HUES6 (cell line): ENCODE measurements around the gene SLC6A19.
"Not testable (repeated sequence)": the region's sequence is repeated elsewhere in the genome, so short reads cannot be mapped to it uniquely, and the experiment has no call there.

Source experiments
- H3K27ac ChIP-seq: 2 replicates; pipeline ENCODE4 v1.7.0; 2013; ENCODE audit warnings: low read depth, mild to moderate bottlenecking, low read length, inconsistent platforms
- H3K27me3 ChIP-seq: 2 replicates; pipeline ENCODE4 v1.6.1; 2013; ENCODE audit warnings: low read length; ENCODE audit not compliant: control insufficient read depth, insufficient read depth
- H3K36me3 ChIP-seq: 2 replicates; pipeline ENCODE4 v1.6.1; 2013; ENCODE audit warnings: low read length; ENCODE audit not compliant: control insufficient read depth, insufficient read depth
- H3K4me1 ChIP-seq: 2 replicates; pipeline ENCODE4 v1.6.1; 2013; ENCODE audit warnings: low read length; ENCODE audit not compliant: control insufficient read depth, insufficient read depth
- H3K4me3 ChIP-seq: 2 replicates; pipeline ENCODE4 v1.5.1; 2013; ENCODE audit warnings: low read depth, low read length
- H3K9ac ChIP-seq: one replicate; pipeline ENCODE4 v1.6.1; 2013; ENCODE audit warnings: mild to moderate bottlenecking, low read length
- H3K9me3 ChIP-seq: 2 replicates; pipeline ENCODE4 v1.6.1; 2013; ENCODE audit warnings: low read depth, low read length; ENCODE audit not compliant: control insufficient read depth, insufficient read depth

SLC6A19 gene

DNA sequence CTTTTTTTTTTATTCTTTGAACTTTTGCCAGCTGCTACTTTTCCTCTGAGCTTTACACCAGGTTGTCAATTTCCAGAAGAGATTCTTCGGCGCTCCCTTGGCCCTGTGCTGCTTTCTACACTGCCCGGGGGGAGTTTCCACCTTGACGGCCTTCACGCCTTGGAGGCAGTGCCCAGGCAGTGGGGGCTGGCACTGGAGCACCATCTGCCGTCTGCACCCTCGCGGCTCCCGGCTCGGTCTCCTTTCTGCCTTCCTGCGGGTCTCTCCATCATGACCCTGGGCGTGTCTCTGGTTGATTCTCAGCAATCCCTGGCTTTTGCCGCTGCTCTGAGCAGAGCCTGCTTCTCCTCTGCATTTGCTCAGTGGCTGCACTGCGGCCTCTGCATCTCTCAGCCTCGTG, 26.7 kb downstream of the SLC6A19 start:
- no peaks in the 10 kb centered on the region for H3K9me3 ChIP-seq
- no peak overlapping the region for H3K27ac ChIP-seq
- no peaks in the 10 kb centered on the region for H3K36me3 ChIP-seq
- H3K27me3 ChIP-seq: no peaks in the 10 kb centered on the region
- H3K4me1 ChIP-seq: no peaks in the 10 kb centered on the region; the same call in 1 of the 2 replicates
- H3K9ac ChIP-seq: no peak overlapping the region
- H3K4me3 ChIP-seq: no peak overlapping the region

DNA sequence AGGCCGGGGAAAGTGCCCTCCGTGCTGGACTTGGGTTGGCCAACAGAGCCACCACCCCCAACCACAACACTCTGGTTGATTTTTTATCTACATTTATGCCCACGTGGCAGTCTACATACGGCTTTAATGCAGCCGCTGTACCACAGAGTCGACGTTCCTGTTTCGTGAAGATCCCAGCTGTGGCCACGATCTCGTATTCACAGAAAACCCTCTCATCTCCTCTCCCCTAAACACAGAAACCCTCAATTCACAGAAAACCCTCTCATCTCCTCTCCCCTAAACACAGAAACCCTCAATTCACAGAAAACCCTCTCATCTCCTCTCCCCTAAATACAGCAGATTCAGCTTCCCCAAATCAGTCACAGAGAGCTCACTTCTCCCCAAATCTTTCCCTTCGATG, 27.6 kb downstream of the SLC6A19 start:
- not testable (repeated sequence) for H3K4me1 ChIP-seq, H3K4me3 ChIP-seq, H3K9me3 ChIP-seq, H3K9ac ChIP-seq, H3K36me3 ChIP-seq, H3K27ac ChIP-seq, H3K27me3 ChIP-seq

DNA sequence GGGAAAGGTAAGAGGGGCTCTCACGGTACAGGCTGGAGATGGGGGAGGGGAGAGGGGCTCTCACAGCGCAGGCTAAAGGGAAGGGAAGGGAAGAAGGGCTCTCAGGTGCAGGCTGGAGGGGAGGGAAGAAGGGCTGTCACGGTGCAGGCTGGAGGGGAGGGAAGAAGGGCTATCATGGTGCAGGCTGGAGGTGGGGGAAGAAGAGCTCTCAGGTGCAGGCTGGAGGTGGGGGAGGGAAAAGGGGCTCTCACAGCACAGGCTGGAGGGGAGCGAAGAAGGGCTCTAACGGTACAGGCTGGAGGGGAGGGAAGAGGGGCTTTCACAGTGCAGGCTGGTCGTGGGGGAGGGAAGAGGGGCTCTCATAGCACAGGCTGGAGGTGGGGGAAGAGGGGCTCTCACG, 28.4 kb downstream of the SLC6A19 start:
- no peak overlapping the region for H3K27ac ChIP-seq
- H3K36me3 ChIP-seq: no peaks in the 10 kb centered on the region
- no peak overlapping the region for H3K9ac ChIP-seq
- H3K9me3 ChIP-seq: 0 out of 2 replicates have a peak, but pooled peaks cover under 1% of the 10 kb centered on the region
- no peak overlapping the region for H3K4me3 ChIP-seq
- no peaks in the 10 kb centered on the region for H3K27me3 ChIP-seq
- H3K4me1 ChIP-seq: no peaks in the 10 kb centered on the region; the same call in 1 of the 2 replicates

DNA sequence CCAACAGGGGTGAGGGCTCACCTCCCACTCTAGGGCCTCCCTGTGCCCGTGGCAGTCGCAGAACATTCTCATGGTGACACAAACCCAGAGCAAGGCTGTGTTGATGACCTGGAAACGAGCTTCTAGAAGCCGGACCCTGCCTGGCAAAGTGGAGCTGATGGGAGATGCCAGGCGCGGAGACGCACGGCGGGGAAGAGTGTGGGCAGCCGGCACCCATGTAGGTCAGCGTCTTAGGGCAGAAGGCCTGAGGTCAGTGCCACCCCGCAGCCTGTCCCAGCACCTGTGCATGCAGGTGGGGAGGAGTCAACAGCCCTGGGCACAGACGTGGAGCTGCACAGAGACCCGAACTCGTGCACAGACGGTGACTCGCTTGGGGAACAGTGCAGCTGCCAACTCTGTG, 29.2 kb downstream of the SLC6A19 start:
- no peaks in the 10 kb centered on the region; the same call in 1 of the 2 replicates for H3K4me1 ChIP-seq
- no peaks in the 10 kb centered on the region for H3K27me3 ChIP-seq

DNA sequence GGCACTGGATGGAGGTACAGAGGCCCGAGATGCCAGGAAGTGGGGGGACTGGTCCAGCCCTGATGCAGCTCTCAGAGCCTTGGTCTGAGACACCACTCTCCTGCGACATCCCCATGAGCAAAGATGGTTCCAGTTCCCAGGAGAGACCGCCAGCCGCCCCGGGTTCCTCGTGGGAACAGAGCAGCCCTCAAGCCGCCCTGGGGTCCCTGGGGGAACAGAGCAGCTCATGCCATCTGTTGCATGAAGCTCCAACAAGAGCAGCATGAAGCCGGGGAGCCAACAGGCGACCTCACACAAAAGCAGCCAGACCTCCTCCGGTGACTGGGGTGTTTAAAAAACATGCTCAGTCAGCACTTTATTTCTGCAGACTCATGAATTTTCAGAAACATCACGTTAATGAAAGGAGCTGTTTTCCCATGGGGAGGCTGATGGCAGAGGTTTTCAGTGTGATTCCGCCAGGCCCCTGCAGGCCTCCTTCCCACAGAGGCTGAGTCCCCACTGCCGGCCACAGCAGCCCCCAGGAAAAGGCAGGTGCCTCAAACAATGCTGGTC, 30.0 kb downstream of the SLC6A19 start:
- Histone ChIP-seq H3K27me3 (no peaks in the 10 kb centered on the region), H3K4me1 (no peaks in the 10 kb centered on the region; the same call in 1 of the 2 replicates), H3K36me3 (no peaks in the 10 kb centered on the region), H3K4me3 (no peak overlapping the region), H3K9me3 (peaks cover 15% of the 10 kb centered on the region), H3K9ac (no peak overlapping the region), H3K27ac (no peak overlapping the region)

More for the DNA sequence above, 29.2 kb downstream of the SLC6A19 start:
- Histone ChIP-seq H3K9ac (no peak overlapping the region), H3K4me3 (no peak overlapping the region), H3K9me3 (peaks cover 7% of the 10 kb centered on the region; the same call in 1 of the 2 replicates), H3K36me3 (no peaks in the 10 kb centered on the region), H3K27ac (no peak overlapping the region)

DNA sequence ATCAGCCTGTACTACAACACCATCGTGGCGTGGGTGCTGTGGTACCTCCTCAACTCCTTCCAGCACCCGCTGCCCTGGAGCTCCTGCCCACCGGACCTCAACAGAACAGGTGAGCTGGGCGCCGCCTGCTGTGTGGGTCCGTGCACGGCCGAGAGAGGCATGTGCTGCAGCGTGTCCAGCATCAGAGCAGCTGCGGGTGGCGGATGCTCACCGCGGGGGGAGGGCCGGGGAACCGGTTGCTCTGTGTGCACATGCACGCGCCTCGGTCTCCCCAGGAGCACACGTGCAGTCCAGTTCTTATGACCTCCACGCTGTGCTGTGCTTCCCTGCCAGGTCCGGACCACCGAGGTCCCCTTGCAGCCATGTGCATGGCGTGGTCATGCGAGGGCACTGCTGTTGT, 31.4 kb downstream of the SLC6A19 start:
- H3K36me3 ChIP-seq: no peaks in the 10 kb centered on the region
- no peak overlapping the region for H3K4me3 ChIP-seq
- no peak overlapping the region for H3K27ac ChIP-seq
- H3K4me1 ChIP-seq: no peaks in the 10 kb centered on the region; the same call in 1 of the 2 replicates
- H3K9ac ChIP-seq: no peak overlapping the region
- H3K27me3 ChIP-seq: no peaks in the 10 kb centered on the region
- peaks cover 20% of the 10 kb centered on the region for H3K9me3 ChIP-seq

DNA sequence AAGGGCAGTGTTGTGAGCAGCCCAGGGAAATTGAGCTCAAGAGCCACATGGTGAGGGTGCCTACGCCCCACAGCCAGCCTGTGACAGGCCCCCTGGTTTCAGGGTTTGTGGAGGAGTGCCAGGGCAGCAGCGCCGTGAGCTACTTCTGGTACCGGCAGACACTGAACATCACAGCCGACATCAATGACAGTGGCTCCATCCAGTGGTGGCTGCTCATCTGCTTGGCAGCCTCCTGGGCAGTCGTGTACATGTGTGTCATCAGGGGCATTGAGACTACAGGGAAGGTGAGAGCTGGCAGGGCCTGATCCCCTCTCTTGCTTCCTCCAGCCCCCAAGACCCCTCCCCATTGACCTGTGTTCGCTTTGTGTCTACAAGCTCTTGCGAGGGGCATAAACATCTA, 34.0 kb downstream of the SLC6A19 start:
- H3K27ac ChIP-seq: no peak overlapping the region
- no peak overlapping the region for H3K4me3 ChIP-seq
- H3K27me3 ChIP-seq: no peaks in the 10 kb centered on the region
- H3K36me3 ChIP-seq: no peaks in the 10 kb centered on the region
- H3K9ac ChIP-seq: no peak overlapping the region
- no peaks in the 10 kb centered on the region for H3K4me1 ChIP-seq
- H3K9me3 ChIP-seq: peaks cover 20% of the 10 kb centered on the region

DNA sequence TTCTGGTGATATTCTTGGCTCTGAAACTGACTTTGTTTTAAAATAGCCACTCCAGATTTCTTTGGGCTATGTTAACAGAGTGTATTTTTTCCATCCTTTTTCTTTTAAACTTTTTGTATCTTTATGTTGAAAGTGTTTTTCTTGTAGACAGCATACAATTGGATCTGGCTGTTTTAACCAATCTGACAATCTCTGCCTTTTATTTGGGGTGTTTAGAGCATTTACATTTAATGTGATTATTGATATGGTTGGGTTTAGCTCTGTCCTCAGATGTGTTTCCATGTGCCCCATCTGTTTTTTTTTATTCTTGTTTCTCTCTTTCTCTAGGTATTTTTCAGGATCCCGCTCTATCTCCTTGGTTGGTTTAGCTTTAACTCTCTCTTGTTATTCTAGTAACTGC, 34.4 kb downstream of the SLC6A19 start:
- H3K4me1 ChIP-seq: no peaks in the 10 kb centered on the region
- no peaks in the 10 kb centered on the region for H3K27me3 ChIP-seq
- peaks cover 20% of the 10 kb centered on the region for H3K9me3 ChIP-seq
- no peak overlapping the region for H3K27ac ChIP-seq
- H3K9ac ChIP-seq: no peak overlapping the region
- H3K4me3 ChIP-seq: no peak overlapping the region
- no peaks in the 10 kb centered on the region for H3K36me3 ChIP-seq

DNA sequence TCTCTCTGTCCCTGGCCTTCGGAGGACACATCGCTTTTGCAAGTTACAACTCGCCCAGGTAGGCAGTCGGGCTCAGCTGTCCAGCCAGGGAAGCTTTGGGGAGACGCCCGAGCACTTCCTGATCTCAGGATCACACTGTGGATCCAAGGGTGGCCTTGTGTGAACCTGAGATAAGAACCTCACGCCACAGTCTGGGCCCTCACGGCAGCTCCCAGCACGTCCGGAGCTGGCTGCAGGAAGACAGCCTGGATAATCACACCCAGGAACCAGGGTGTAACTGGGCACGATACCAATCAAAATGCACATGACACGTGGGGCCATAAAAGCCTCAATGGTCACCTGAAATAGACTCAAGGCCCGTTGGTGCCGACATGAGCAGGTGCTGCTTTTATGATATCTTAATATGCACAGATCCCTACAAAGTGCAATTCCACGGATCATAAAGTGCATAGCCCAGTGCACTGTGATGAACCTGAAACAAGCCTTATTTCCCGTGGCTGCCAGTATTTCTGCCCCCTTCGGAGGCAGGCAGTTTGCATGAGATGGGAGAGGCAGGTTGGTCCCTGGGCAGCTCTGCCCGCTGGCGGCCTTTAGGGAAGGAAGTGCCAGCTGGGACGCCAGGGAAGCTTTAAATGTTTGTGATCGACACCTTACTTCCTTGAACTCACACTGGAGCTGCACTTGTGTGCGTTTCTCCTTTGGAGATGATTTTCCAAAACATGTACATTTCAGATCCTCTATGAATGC, 38.3 kb downstream of the SLC6A19 start:
- no peak overlapping the region for H3K9ac ChIP-seq
- no peak overlapping the region for H3K27ac ChIP-seq
- peaks cover 20% of the 10 kb centered on the region for H3K9me3 ChIP-seq
- 0 out of 2 replicates have a peak, but pooled peaks cover 4% of the 10 kb centered on the region for H3K4me1 ChIP-seq
- no peaks in the 10 kb centered on the region for H3K36me3 ChIP-seq
- no peaks in the 10 kb centered on the region for H3K27me3 ChIP-seq
- no peak overlapping the region for H3K4me3 ChIP-seq

DNA sequence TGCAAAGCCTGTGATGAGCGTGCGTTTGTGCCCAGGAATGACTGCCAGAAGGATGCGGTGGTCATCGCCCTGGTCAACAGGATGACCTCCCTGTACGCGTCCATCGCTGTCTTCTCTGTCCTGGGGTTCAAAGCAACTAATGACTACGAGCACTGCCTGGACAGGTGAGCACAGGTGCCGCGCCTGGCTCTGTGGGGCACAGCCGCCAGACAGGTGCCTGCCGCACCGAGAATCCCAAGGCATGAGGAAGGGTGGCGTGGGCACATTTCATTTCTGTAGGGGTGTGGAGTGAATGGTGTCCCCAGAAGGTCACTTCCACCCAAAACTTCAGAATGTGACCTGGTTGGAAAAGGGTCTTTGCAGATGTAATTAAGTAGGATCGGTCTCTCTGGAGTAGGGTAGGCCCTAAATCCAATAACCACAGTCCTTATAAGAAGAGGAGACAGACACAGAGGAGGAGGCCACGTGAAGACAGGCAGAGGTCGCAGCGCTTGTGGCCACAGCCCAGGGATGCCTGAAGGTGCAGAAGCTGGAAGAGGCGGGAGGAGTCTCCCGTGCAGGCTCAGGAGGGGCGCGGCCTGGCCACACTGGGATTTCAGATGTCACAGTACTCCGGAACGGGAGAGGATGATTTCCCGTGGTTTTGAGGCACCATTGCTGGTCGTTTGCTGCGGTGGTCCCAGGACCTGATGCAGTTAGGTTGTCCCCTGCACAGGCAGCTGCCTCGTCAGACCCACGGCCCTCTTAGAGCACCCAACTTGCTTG, 39.3 kb downstream of the SLC6A19 start:
- peaks cover 12% of the 10 kb centered on the region for H3K9me3 ChIP-seq
- H3K27me3 ChIP-seq: no peaks in the 10 kb centered on the region; the same call in 1 of the 2 replicates
- no peaks in the 10 kb centered on the region for H3K36me3 ChIP-seq
- H3K27ac ChIP-seq: no peak overlapping the region
- H3K4me1 ChIP-seq: 0 out of 2 replicates have a peak, but pooled peaks cover 4% of the 10 kb centered on the region
- no peak overlapping the region for H3K4me3 ChIP-seq
- H3K9ac ChIP-seq: no peak overlapping the region
